ENCODE data around the gene UBE2V1. TPM values are rescaled to one million over a fixed set of nuclear protein-coding genes. Genes with fewer than 3 reads are reported as not detected.
"Not testable (repeated sequence)": the region's sequence is repeated elsewhere in the genome, so short reads cannot be mapped to it uniquely, and the experiment has no call there.

The UBE2V1 gene
- total RNA-seq, 1 donor from 2014 or later: 93.4 TPM

- intact Hi-C loops (cut with DNase I): loop anchor here (5.0 kb wide), 1 partner anchor 46 kb away; no protein-coding TSS in a partner anchor
- no peak for DNase-seq (ENCODE audit: low spot score)
- ATAC-seq: peak; percentile 72
These were observed 8.2 kb upstream of the UBE2V1 start for GRCh38 chr20:50120935-50121693.

GRCh38 chr20:50118203-50118602 is 5.3 kb upstream of the UBE2V1 start:
- intact Hi-C loops (cut with DNase I): no loop called here
- DNase-seq (ENCODE audit: low spot score): no peak

GRCh38 chr20:50116368-50116999 is 3.5 kb upstream of the UBE2V1 start:
- intact Hi-C loops (cut with DNase I): no loop called here
- no peak for ATAC-seq
- DNase-seq (ENCODE audit: low spot score): no peak

More at GRCh38 chr20:50118203-50118602, 5.3 kb upstream of the UBE2V1 start:
- ATAC-seq: no peak

GRCh38 chr20:50115591-50116367 is 2.8 kb upstream of the UBE2V1 start:
- ATAC-seq: peak; percentile 97
- intact Hi-C loops (cut with DNase I): no loop called here

GRCh38 chr20:50115041-50115512 is 2.1 kb upstream of the UBE2V1 start:
- DNase-seq (ENCODE audit: low spot score): peak; percentile 9
- intact Hi-C loops (cut with DNase I): no loop called here

More at GRCh38 chr20:50115591-50116367, 2.8 kb upstream of the UBE2V1 start:
- peak; percentile 98 for DNase-seq (ENCODE audit: low spot score)

GRCh38 chr20:50113420-50114224 is 672 bp upstream of the UBE2V1 start:
- DNase-seq (ENCODE audit: low spot score): peak; percentile 41
- intact Hi-C loops (cut with DNase I): no loop called here
- no peak for ATAC-seq

More at GRCh38 chr20:50115041-50115512, 2.1 kb upstream of the UBE2V1 start:
- no peak for ATAC-seq

- peak; percentile 46 for DNase-seq (ENCODE audit: low spot score)
- intact Hi-C loops (cut with DNase I): no loop called here
These were observed 988 bp downstream of the UBE2V1 start for GRCh38 chr20:50111829-50112495.

GRCh38 chr20:50111120-50111828 is 1.7 kb downstream of the UBE2V1 start:
- intact Hi-C loops (cut with DNase I): no loop called here
- ATAC-seq: no peak

More at GRCh38 chr20:50111829-50112495, 988 bp downstream of the UBE2V1 start:
- no peak for ATAC-seq

GRCh38 chr20:50110141-50111047 is 2.6 kb downstream of the UBE2V1 start:
- intact Hi-C loops (cut with DNase I): no loop called here
- DNase-seq (ENCODE audit: low spot score) (no peak), ATAC-seq (no peak)

More at GRCh38 chr20:50111120-50111828, 1.7 kb downstream of the UBE2V1 start:
- DNase-seq (ENCODE audit: low spot score): peak; percentile 46

- intact Hi-C loops (cut with DNase I): no loop called here
- no peak for DNase-seq (ENCODE audit: low spot score)
- ATAC-seq: no peak
These were observed 4.3 kb downstream of the UBE2V1 start for GRCh38 chr20:50108556-50109235.

- no peak for ATAC-seq
- intact Hi-C loops (cut with DNase I): no loop called here
- DNase-seq (ENCODE audit: low spot score): no peak
These were observed 5.1 kb downstream of the UBE2V1 start for GRCh38 chr20:50107796-50108331.

- DNase-seq (ENCODE audit: low spot score): no peak
- intact Hi-C loops (cut with DNase I): no loop called here
- ATAC-seq: no peak
These were observed 5.8 kb downstream of the UBE2V1 start for GRCh38 chr20:50107086-50107660.

GRCh38 chr20:50106669-50107068 is 6.3 kb downstream of the UBE2V1 start:
- intact Hi-C loops (cut with DNase I); DNase-seq (ENCODE audit: low spot score); ATAC-seq: not testable (repeated sequence)

- DNase-seq (ENCODE audit: low spot score); ATAC-seq; intact Hi-C loops (cut with DNase I): not testable (repeated sequence)
These were observed 9.4 kb downstream of the UBE2V1 start for GRCh38 chr20:50103464-50104107.

GRCh38 chr20:50102551-50102950 is 10.4 kb downstream of the UBE2V1 start:
- ATAC-seq; intact Hi-C loops (cut with DNase I); DNase-seq (ENCODE audit: low spot score): not testable (repeated sequence)
